Fibroblast of mammary gland (primary cell): Measurements from ENCODE around the gene TAS2R31.

ENCODE experiments used
- DNase-seq: peaks from one replicate; pipeline ENCODE4 v3.0.0-alpha.2; 2010; ENCODE audit warnings: low read depth
- H3K4me3 ChIP-seq: 2 replicates; pipeline ENCODE4 v1.5.1; 2011; ENCODE audit warnings: low read depth, mild to moderate bottlenecking, low read length, moderate library complexity; ENCODE audit not compliant: control insufficient read depth
- CTCF ChIP-seq: conservative IDR thresholded peaks from 2 replicates; pipeline ENCODE4 v1.5.1; 2011; ENCODE audit warnings: low read depth, low read length, inconsistent platforms; ENCODE audit not compliant: control insufficient read depth, insufficient read depth

Gene TAS2R31

GRCh38 chr12:11007608-11008007, 23.6 kb downstream of the TAS2R31 start:
- DNase-seq = no peak
- no peak overlapping the region for H3K4me3 ChIP-seq
- TF ChIP-seq CTCF = no peak

- H3K4me3 ChIP-seq = no peak within 1 kb of the TSS
- no peak for TF ChIP-seq CTCF
- DNase-seq = no peak
Observed at GRCh38 chr12:10998204-10998603, 33.0 kb downstream of the TAS2R31 start, which contains the start of gene TAS2R20. TSS of gene TAS2R20 (minus strand) at chr12:10998304. CDS start at chr12:10997875, 429 bp downstream.

DNA sequence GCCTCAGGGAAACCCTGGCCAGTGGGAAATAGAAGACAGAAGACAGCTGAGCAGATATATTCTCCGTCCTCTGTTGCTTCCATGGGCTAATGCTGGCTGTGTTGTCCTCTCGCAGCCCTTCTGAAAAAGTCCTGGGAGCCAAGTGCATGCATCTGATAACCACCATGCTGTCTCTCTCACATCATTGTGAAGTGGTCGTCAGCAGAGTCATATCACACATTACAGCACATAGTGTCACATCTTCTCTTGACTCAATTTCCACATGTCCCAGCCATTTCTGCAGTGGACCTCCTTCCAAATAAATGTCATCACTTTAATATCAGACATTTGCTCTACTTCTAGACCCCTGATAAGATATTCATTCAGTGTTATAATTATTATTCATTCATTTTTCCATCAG, 36.9 kb downstream of the TAS2R31 start:
- no peak for DNase-seq
- no peak for TF ChIP-seq CTCF

DNA sequence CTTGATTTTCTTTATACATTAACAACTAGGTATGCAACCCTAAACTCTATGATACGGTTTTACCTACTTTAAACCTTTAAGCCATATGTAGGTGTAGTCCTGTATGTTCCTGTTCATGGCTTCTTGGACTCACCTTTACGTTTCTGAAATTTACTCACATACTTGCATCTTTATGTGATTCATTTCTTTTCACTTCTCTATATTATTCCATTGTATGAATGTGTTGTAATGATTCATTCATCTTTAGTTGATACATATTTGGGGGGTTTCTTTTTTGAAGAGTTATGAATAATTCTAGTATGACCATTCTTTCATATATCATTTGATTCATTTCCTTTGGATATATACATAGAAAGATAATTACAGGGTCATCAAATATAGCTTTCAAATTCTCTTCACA, 42.1 kb downstream of the TAS2R31 start:
- H3K4me3 ChIP-seq = no peak overlapping the region
- no peak for DNase-seq
- no peak for TF ChIP-seq CTCF

More for the DNA sequence above, 36.9 kb downstream of the TAS2R31 start:
- H3K4me3 ChIP-seq = no peak overlapping the region

DNA sequence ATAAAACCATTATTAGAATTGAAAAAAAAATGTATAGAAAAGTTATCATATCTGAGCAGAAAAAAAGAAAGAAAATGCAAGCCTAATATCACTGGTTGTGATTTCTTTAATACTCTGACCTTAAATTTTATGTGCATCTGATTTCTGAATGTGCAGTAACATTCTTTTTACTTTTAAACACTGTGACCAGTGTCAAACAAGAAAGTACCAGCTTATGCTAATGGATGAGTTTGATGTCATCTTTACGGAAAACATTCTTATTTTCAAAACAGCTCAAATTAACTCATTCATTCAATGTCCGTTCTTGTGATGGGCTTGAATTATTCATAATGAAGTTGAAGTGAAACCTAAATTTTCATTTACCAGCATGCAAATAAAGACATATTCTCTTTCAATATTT, 44.4 kb downstream of the TAS2R31 start, which contains the start of gene TAS2R50:
TAS2R50 (minus strand) TSS at position 101 of the 400 bp plus-strand sequence; CDS start at position 49, 52 bp downstream.
- H3K4me3 ChIP-seq = no peak within 1 kb of the TSS
- TF ChIP-seq CTCF = no peak
- DNase-seq = no peak

- DNase-seq = no peak
- no peak overlapping the region for H3K4me3 ChIP-seq
- TF ChIP-seq CTCF = no peak
Observed at GRCh38 chr12:10982244-10982643, 49.0 kb downstream of the TAS2R31 start.
